HG02798 (cell line): ENCODE results near the gene SCUBE1.

ENCODE experiments used
- ATAC-seq: cut with Tn5 transposase; IDR thresholded peaks from one replicate; pipeline ENCODE4 v1.9.1; 2021; ENCODE audit warnings: mild to moderate bottlenecking; ENCODE audit not compliant: unreplicated experiment, poor library complexity

Gene SCUBE1

GRCh38 chr22:43170131-43170480 is 173.1 kb downstream of the SCUBE1 start:
- ATAC-seq, result no peak

DNA sequence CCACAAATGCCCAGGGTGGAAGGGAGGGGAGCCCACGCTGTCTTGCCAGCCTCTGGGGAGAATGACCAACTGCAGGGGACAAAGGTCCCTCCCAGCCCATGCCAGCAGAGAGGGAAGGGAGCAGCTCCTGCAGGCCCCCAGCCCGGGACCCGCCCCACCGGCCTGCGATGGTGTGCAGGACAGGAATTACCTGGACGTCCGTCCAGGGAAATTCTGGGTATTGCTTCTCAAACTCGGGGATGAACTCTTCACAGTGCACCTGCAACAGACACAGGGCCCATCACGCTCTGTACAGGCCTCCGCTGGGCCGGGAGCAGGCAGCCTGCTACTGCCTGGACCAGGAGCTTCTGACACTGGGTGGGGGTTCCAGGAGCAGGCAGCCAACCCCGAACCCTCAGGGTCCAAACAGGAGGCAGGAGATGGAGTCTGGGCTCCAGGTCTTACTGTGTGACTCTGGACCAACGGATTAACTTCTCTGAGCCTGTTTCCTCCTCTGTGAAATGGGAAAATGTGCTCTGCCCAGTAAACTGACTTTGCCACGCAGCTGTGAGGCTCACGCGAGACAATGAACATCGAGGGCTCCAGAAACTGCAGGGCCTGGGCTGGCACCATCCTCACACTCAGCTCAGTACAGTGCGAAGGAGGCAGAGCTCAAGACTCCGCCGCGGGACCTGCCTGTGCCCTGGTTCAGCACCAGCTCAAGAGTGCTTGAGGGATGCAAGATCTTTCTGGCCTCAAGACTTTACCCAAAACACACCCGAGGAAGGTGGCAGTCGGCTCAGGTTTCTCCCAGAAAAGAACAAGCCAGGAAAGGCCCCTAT is 173.7 kb downstream of the SCUBE1 start:
- no peak for ATAC-seq

DNA sequence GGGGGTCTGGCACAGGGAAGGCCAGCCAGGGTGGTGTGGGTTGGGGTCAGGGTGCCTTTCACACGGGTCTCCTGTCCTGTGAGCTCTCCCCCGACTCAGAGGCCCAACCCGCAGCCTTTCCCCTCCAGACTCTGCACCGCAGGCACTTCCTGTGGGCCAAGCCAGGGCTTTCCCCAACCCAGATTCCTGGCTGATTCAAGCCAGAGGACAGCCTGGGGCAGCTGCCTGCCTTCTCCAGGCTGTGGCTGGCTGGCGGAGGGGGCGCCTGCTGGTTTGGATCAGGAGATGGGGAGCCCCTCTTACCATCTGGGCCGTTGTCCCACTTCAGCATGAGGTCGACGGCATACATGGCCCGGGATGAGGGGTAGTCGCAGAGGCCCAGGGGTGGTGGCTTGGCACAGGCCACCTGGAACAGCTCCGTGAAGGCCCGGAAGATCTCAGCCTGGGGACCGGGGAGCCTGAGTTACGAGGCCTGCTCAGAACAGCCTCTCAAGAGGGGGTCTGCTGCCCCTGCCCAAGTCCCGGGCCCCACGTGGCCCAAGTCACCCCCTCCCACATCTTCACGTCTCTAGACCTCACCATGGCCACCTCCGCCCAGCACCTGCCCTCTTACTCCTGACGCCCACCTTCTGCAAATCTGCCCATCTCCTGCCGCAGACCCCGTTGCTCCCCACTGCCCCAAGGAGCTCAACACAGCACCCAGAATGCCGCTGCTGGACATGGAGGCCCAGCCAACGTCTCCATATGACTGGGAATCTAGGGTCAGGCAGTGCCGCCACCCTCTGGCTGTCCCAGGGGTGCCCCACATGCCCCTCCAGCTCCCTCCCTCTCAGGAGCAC is 174.5 kb downstream of the SCUBE1 start:
- ATAC-seq, result no peak

- no peak for ATAC-seq
These were observed 176.1 kb downstream of the SCUBE1 start for GRCh38 chr22:43167001-43167589.

GRCh38 chr22:43166132-43166930 is 176.8 kb downstream of the SCUBE1 start:
- no peak for ATAC-seq

GRCh38 chr22:43164636-43165035 is 178.5 kb downstream of the SCUBE1 start:
- ATAC-seq, result no peak

GRCh38 chr22:43163241-43163795 is 179.9 kb downstream of the SCUBE1 start:
- ATAC-seq, result no peak

- no peak for ATAC-seq
These were observed 180.6 kb downstream of the SCUBE1 start for GRCh38 chr22:43162412-43163150.

GRCh38 chr22:43160497-43161126 is 182.6 kb downstream of the SCUBE1 start:
- ATAC-seq, result no peak

DNA sequence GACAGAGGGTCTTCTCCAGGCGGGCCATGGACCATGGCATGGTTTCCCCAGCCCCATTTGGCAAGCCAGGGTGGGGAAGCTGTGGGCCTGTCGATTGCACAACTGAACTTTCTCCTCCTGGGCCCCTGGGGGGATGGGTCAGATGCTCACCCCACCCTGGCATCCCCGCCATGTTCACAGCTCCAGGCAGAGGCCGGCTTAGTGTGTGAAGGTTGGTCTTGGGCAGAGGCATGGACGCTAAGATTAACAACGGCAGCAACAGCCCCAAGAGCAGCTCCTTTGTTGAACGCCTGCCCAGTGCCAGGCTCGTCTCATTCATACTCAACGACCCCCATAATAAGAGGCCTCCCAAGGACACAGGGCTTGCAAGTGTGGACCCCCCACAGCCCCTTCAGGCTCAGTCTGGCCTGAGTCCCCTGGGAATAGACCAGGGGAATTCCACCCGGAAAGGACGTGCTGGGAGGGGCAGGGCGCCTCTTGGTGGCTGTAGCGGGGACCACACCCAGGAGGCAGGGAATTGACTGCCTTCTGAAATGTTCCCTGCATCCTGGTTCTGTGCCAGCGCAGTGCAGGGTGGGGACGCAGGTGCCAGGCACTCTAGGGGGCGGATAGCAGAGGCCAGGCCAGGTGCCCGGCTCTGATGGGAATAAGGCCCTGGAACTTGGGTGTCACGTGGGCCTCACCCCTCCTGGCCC is 183.5 kb downstream of the SCUBE1 start:
- no peak for ATAC-seq

GRCh38 chr22:43158778-43159483 is 184.2 kb downstream of the SCUBE1 start:
- ATAC-seq, result no peak

DNA sequence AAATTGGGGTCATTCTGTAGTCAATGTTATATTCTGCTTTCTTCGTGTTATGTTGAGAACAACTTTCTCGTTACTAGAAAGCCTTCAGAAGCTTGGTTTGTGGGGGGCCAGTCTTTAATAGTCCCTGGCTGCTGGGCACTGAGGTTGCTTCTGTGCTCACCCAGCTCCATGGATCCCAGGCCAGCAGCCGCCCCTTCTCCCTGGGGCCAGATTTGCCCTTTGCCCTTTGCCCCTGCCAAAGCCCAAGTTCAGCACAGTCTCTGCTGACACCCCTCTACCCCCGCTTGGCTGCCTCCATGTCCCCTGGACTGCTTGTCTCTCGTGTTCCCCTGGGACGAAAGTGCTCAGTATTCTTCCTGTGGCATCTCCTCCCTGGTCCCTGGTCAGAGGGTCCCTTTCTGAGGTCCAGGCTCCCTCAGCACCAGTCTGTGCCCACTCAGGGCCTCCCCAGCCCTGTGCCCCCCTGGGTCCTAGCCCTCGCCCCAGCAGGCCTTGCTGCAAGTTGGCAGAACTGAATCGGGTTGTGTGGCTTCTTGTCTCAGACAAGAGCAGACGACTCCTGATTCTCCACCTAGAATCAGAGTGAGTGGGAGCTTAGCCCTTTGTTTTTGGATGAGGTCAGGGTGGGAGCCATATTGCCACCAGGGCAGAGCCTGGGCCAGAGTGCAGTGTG is 185.2 kb downstream of the SCUBE1 start:
- no peak for ATAC-seq

DNA sequence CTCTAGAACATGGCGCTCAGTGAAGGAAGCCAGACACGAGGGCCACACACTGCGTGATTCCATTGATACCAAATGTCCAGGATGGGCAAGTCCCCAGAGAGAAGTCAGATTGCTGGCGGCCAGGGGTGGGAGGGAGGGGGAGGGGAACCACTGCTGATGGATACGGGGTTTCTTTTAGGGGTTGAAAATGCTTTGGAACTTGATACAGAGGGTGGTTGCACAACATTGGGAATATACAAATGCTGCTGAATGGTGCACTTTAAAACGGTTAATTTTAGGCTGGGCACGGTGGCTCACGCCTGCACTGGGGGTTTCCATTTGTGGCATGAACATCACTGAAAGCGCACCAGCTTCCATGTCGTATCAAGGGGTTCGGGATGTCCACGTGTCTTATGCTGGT is 186.8 kb downstream of the SCUBE1 start:
- no peak for ATAC-seq

- ATAC-seq, result no peak
These were observed 187.4 kb downstream of the SCUBE1 start for GRCh38 chr22:43155789-43156188.

- no peak for ATAC-seq
These were observed 188.2 kb downstream of the SCUBE1 start for GRCh38 chr22:43154887-43155536.

DNA sequence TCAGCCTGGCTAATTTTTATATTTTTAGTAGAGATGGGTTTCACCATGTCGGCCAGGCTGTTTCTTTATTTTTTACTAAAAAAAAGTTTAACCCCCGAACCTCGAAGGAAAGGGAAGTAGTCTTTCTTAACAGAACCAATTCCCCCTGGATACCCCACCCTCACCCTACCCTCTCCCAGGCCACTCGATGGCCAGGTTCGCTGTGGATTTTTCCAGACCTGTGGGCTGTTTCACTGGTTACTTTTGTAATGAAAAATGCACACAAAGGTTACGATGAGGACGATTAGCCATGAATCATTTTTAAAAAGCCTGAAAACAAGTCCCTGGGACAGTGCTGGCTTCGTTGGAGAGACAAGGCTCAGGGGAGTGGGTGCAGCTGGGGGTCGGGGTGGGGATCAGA is 189.3 kb downstream of the SCUBE1 start:
- no peak for ATAC-seq
